GM23338 (cell line): ENCODE measurements around the gene FLNA. TPM values are rescaled to one million over a fixed set of nuclear protein-coding genes. Genes with fewer than 3 reads are reported as not detected.

ENCODE experiments used
- ATAC-seq: fragments of 200-7000 bp; cut with Tn5 transposase; 3 replicates; pipeline ENCODE4 v1.9.1; 2020
- DNase-seq: peaks from one replicate; pipeline ENCODE4 v3.0.0-alpha.2; 2015; ENCODE audit warnings: low spot score
- H2AFZ ChIP-seq: fragments of 200-600 bp; sonication (generic); 2 replicates; pipeline ENCODE4 v1.8.0; 2016; ENCODE audit warnings: antibody characterized with exemption, mild to moderate bottlenecking, moderate library complexity
- H3F3A ChIP-seq: fragments of 200-600 bp; sonication (generic); replicated peaks from 2 replicates; pipeline ENCODE4 v1.8.0; 2017; ENCODE audit warnings: antibody characterized with exemption, mixed run types, low read depth
- H3K27ac ChIP-seq: fragments of 200-600 bp; sonication (generic); 2 replicates; pipeline ENCODE4 v1.6.1; 2016; ENCODE audit warnings: low read depth
- H3K27me3 ChIP-seq: fragments of 200-600 bp; sonication (generic); 2 replicates; pipeline ENCODE4 v1.8.0; 2016; ENCODE audit warnings: mild to moderate bottlenecking, mixed run types, moderate library complexity; ENCODE audit not compliant: insufficient read depth
- H3K36me3 ChIP-seq: fragments of 200-600 bp; sonication (generic); 2 replicates; pipeline ENCODE4 v1.8.0; 2016; ENCODE audit warnings: mild to moderate bottlenecking; ENCODE audit not compliant: insufficient read depth
- H3K4me1 ChIP-seq: fragments of 200-600 bp; sonication (generic); 2 replicates; pipeline ENCODE4 v1.8.0; 2016; ENCODE audit warnings: mild to moderate bottlenecking, moderate library complexity; ENCODE audit not compliant: insufficient read depth
- H3K4me2 ChIP-seq: fragments of 200-600 bp; sonication (generic); 2 replicates; pipeline ENCODE4 v1.7.1; 2017; ENCODE audit warnings: mixed run types
- H3K4me3 ChIP-seq: fragments of 200-600 bp; sonication (generic); 2 replicates; pipeline ENCODE4 v1.6.1; 2016; ENCODE audit warnings: mixed run types
- H3K79me2 ChIP-seq: fragments of 200-600 bp; sonication (generic); replicated peaks from 2 replicates; pipeline ENCODE4 v1.8.0; 2017; ENCODE audit warnings: mild to moderate bottlenecking; ENCODE audit not compliant: insufficient read depth
- H3K9me2 ChIP-seq: fragments of 200-600 bp; sonication (generic); 2 replicates; pipeline ENCODE4 v1.8.0; 2017; ENCODE audit not compliant: insufficient read depth
- H4K20me1 ChIP-seq: fragments of 200-600 bp; sonication (generic); replicated peaks from 2 replicates; pipeline ENCODE4 v1.8.0; 2017; ENCODE audit warnings: mild to moderate bottlenecking; ENCODE audit not compliant: insufficient read depth
- H3K27ac Mint-ChIP-seq: 2 replicates; pipeline ENCODE4 v1.8.0; 2020; ENCODE audit warnings: inconsistent platforms, mild to moderate bottlenecking, moderate library complexity, mixed read lengths
- H3K27me3 Mint-ChIP-seq: 3 replicates; pipeline ENCODE4 v1.8.0; 2022; ENCODE audit warnings: low read depth, mild to moderate bottlenecking, moderate library complexity, mixed read lengths, inconsistent platforms; ENCODE audit not compliant: insufficient read depth, poor library complexity
- H3K36me3 Mint-ChIP-seq: 3 replicates; pipeline ENCODE4 v1.8.0; 2021; ENCODE audit warnings: low read depth, mild to moderate bottlenecking, inconsistent platforms, moderate library complexity, mixed read lengths
- H3K4me1 Mint-ChIP-seq: 3 replicates; pipeline ENCODE4 v1.8.0; 2020; ENCODE audit warnings: mild to moderate bottlenecking, inconsistent platforms, mixed read lengths
- H3K4me3 Mint-ChIP-seq: 3 replicates; pipeline ENCODE4 v1.8.0; 2021; ENCODE audit warnings: moderate library complexity, mild to moderate bottlenecking, inconsistent platforms, mixed read lengths
- H3K9me3 Mint-ChIP-seq: 3 replicates; pipeline ENCODE4 v1.8.0; 2020; ENCODE audit warnings: moderate library complexity, mild to moderate bottlenecking, inconsistent platforms, mixed read lengths
- CREB1 ChIP-seq: fragments of 250-450 bp; sonication (Bioruptor Pico); IDR thresholded peaks from 2 replicates; pipeline ENCODE4 v1.5.0; 2020; ENCODE audit warnings: low read depth, mild to moderate bottlenecking, moderate library complexity
- CTCF ChIP-seq, 2 experiments: fragments of 200-600 bp in 1 of 2; sonication (generic) in 1 of 2; conservative IDR thresholded peaks; 2 replicates each; pipeline versions ENCODE4 v1.5.1 to v1.6.1; 2016 to 2017; ENCODE audit warnings: antibody characterized with exemption in 2 of 2, low read depth in 2 of 2, mild to moderate bottlenecking in 2 of 2, moderate library complexity in 1 of 2
- ETS1 ChIP-seq: IDR thresholded peaks from 2 replicates; pipeline ENCODE4 v1.6.1; 2016; ENCODE audit warnings: antibody characterized with exemption
- EZH2 ChIP-seq: fragments of 200-600 bp; sonication (generic); IDR thresholded peaks from one replicate; pipeline ENCODE4 v1.8.0; 2017; ENCODE audit warnings: antibody characterized with exemption, mild to moderate bottlenecking, low read depth; ENCODE audit not compliant: unreplicated experiment
- EZH2phosphoT487 ChIP-seq: fragments of 200-600 bp; sonication (generic); IDR thresholded peaks from one replicate; pipeline ENCODE4 v1.8.1; 2018; ENCODE audit warnings: antibody characterized with exemption; ENCODE audit not compliant: unreplicated experiment
- JUNB ChIP-seq: IDR thresholded peaks from one replicate; pipeline ENCODE4 v1.6.1; 2016; ENCODE audit warnings: antibody characterized with exemption; ENCODE audit not compliant: unreplicated experiment
- NANOG ChIP-seq: IDR thresholded peaks from 2 replicates; pipeline ENCODE4 v1.6.1; 2016; ENCODE audit warnings: antibody characterized with exemption, borderline replicate concordance
- POLR2AphosphoS5 ChIP-seq: IDR thresholded peaks from 2 replicates; pipeline ENCODE4 v1.6.1; 2016; ENCODE audit warnings: antibody characterized with exemption, low read depth
- REST ChIP-seq: IDR thresholded peaks from one replicate; pipeline ENCODE4 v1.6.1; 2018; ENCODE audit warnings: antibody characterized with exemption; ENCODE audit not compliant: unreplicated experiment
- STAT1 ChIP-seq: IDR thresholded peaks from one replicate; pipeline ENCODE4 v1.6.1; 2016; ENCODE audit warnings: antibody characterized with exemption; ENCODE audit not compliant: unreplicated experiment
- ZNF114 ChIP-seq: fragments of 250-450 bp; sonication (Bioruptor Pico); IDR thresholded peaks from 2 replicates; pipeline ENCODE4 v1.5.0; 2020; ENCODE audit warnings: mild to moderate bottlenecking, moderate library complexity
- ZNF331 ChIP-seq: fragments of 250-450 bp; sonication (Bioruptor Pico); IDR thresholded peaks from 2 replicates; pipeline ENCODE4 v1.5.0; 2020; ENCODE audit warnings: low read depth, mild to moderate bottlenecking, moderate library complexity
- ZNF462 ChIP-seq: fragments of 250-450 bp; sonication (Bioruptor Pico); IDR thresholded peaks from 2 replicates; pipeline ENCODE4 v1.5.0; 2020; ENCODE audit warnings: mild to moderate bottlenecking, moderate library complexity
- polyA plus RNA-seq: library from polyadenylated mRNA; unstranded; fragments of >200 nt; fragmentation: Nextera tagmentation; extraction: Ambion mirVana; gene quantifications from 2 replicates; pipeline ENCODE4 v1.2.1, GENCODE V29; 2016
- total RNA-seq: library from RNA; depleted of rRNA; stranded (reverse); fragments of >200 nt; shearing (Covaris generic); gene quantifications from 2 replicates; pipeline ENCODE4 v1.2.3, GENCODE V29; 2014

Gene FLNA
- total and polyA plus RNA-seq, 2 experiments from 2014 or later: 579 to 1,445 TPM

- Histone ChIP-seq H3K9me2 (no peaks in the 10 kb centered on the region), H3K79me2 (peaks cover 6% of the 10 kb centered on the region; the same call in 1 of the 2 replicates), H3K27ac (no peak overlapping the region), H3K4me1 (no peaks in the 10 kb centered on the region), H3K36me3 (peaks cover 20% of the 10 kb centered on the region), H3F3A (no peaks in the 10 kb centered on the region), H4K20me1 (no peaks in the 10 kb centered on the region), H2AFZ (no peak overlapping the region), H3K4me2 (no peak overlapping the region), H3K4me3 (no peak overlapping the region), H3K27me3 (no peaks in the 10 kb centered on the region)
- ATAC-seq: no peak
- Mint-ChIP-seq H3K9me3 (no peaks in the 10 kb centered on the region; the same call in 2 of the 3 replicates), H3K4me1 (no peaks in the 10 kb centered on the region; the same call in 2 of the 3 replicates), H3K36me3 (peaks cover 76% of the 10 kb centered on the region), H3K27ac (no peak overlapping the region), H3K27me3 (peaks cover 8% of the 10 kb centered on the region), H3K4me3 (no peak overlapping the region)
- TF ChIP-seq JUNB (no peak), EZH2 (no peak), REST (no peak), ETS1 (no peak), STAT1 (no peak), CREB1 (CRISPR knock-in tag) (no peak), ZNF462 (CRISPR knock-in tag) (no peak), ZNF114 (CRISPR knock-in tag) (no peak), NANOG (no peak), ZNF331 (CRISPR knock-in tag) (no peak), POLR2AphosphoS5 (no peak; the same call in 1 of the 2 replicates), EZH2phosphoT487 (no peak), CTCF (conservative IDR thresholded peaks at IDR 0.05; ENCODE audit: low read depth in 2 of 2) (no peak)
- no peak for DNase-seq
These were observed 14.9 kb downstream of the FLNA start for GRCh38 chrX:154359362-154360154.
